KOPT-K1 (cell line): ENCODE data around the gene AQP12A.

ENCODE experiments used
- H3K27ac ChIP-seq: fragments of 200-600 bp; sonication (generic); 2 replicates; pipeline ENCODE4 v1.5.1; 2016; ENCODE audit warnings: antibody characterized with exemption, mild to moderate bottlenecking, low read depth, low read length; ENCODE audit not compliant: poor library complexity, severe bottlenecking
- H3K36me3 ChIP-seq: fragments of 200-600 bp; sonication (generic); 2 replicates; pipeline ENCODE4 v1.5.1; 2017; ENCODE audit warnings: antibody characterized with exemption, mild to moderate bottlenecking, low read length, moderate library complexity; ENCODE audit not compliant: insufficient read depth
- H3K9me3 ChIP-seq: fragments of 200-600 bp; sonication (generic); 2 replicates; pipeline ENCODE4 v1.5.1; 2017; ENCODE audit warnings: antibody characterized with exemption, low read length, mild to moderate bottlenecking; ENCODE audit not compliant: insufficient read depth, poor library complexity, severe bottlenecking

The AQP12A gene

DNA sequence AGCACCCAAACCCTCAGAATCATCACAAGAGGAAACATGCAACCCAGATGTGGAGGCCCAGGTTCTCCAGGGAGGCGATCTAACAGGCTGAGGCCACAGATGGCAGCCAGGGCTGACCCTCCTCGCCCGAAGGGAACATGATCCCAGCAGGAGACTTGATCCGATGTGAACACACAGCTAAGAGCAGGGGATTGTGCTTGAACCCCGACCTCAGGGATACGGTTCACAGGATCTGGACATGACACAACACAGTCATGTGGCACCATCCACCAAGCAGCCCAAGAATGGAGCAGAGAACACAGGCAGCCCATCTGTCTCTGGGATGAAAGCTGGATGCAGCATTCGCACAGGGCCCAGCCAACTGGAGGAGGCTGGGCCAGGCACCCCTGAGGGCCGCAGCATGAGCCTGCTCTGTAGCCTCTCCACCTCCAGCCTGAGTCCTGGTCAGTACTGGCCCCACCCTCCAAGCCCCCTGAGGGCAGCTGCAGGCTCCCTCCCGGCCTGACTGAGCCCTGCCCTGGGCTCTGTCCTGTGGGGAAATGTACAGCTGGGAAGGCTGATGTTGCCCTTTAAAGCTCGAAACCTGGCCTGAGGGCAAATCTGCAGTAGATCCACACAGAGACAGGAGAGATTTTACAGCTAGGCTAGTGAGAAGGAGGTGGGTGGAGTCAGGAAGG lies 39.0 kb downstream of the AQP12A start:
- no peaks in the 10 kb centered on the region for H3K36me3 ChIP-seq
- H3K27ac ChIP-seq, result no peak overlapping the region
- no peaks in the 10 kb centered on the region for H3K9me3 ChIP-seq

DNA sequence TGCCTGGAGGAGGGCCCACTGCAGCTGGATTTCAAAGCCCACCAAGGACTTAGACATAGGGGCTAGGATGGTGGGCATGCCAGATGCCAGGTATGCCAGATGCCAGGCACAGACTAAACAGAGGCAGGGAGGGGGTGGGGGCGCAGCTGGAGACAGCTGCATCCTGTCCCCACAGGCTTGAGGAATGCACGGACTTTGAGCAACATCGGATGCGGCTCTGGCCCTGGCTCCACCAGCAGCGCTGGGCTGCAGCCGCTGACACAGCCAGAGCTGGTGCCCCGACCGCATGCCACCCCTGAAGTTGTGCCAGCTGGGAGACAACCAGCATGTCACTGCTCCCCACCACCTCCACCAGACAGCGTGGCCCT lies 39.5 kb downstream of the AQP12A start:
- H3K9me3 ChIP-seq, result no peaks in the 10 kb centered on the region
- no peak overlapping the region for H3K27ac ChIP-seq
- H3K36me3 ChIP-seq, result no peaks in the 10 kb centered on the region

DNA sequence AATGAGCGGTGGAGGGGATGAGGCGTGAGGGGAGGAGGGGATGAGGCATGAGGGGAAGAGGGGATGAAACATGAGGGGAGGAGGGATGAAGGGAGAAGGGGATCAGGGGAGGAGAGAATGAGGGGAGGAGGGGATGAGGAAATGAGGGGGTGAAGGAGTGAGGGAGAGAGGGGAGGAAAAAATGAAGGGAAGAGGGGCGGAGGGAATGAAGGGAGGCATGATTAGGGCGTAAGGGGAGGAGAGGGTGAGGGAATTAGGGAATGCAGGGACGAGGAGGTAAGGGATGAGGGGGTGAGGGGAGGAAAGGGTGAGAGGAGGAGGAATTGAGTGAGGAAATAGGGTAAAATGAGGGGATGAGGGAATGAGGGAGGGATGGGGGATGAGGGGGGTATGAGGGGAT lies 40.5 kb downstream of the AQP12A start:
- Histone ChIP-seq H3K27ac (no peak overlapping the region), H3K9me3 (no peaks in the 10 kb centered on the region), H3K36me3 (no peaks in the 10 kb centered on the region)

DNA sequence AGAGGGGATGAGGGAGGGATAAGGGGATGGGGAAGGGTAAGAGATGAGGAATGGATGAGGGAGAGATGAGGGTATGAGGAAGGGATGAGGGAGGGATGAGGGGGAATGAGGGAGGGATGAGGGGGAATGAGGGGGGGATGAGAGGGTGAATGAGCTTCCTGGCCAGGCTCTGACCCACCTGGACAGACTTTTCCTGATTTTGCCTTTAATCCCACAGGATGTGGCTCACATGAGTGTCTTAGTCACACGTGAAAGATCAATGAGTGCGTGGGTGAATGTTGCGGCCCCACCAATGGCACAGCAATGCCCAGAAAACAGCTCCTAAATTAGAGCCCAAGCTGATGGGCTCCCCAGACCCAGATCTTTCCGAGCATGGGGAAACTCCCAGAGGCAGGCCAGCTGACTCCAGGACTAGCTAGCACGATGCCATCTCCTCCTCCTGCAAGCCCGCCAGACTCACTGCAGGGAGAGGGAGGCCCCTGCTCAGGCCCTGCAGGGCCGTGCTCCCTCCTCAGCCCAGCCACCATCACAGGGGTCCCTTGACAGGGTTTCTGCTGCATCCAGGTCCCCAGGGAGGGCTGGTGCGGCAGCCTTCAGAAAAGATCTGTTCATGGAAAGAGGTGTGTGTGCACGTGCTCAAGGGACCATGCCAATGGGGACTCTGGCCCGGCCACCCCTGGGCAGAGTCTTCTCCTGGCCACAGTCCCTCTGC lies 41.4 kb downstream of the AQP12A start:
- H3K9me3 ChIP-seq, result no peaks in the 10 kb centered on the region
- H3K36me3 ChIP-seq, result no peaks in the 10 kb centered on the region

DNA sequence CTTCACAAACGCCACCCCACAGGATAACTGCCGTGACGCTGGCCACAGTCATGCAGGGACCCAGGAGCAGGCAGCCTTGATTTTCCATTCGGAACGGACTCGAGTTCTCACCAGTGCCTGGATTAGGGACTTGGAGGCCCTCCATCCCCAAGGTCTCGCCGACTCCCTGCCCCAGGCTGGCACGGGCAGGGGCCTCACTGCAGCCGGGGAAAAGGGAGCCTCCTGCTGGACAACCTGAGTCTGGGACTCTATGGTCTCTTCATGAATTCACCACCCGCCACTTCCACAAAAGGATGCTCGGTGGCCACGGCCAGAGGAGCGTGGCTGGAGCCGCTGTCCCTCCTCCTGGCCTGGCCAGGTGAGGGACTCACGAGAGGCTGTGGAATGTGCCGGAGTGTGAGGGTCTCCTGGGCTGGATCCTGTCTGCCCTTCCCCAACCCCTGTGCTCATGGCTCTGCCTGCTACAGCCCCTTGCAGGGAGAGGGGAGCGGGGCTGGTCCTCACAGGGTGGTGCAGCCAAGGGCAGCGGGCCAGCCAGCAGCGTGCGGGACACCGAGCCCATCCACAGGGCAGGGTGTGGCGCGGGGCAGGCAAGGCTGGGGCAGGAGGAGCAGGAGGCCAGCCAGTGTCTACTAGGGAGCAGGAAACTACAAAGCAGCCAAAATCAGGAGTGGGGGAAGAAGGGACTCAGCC lies 42.3 kb downstream of the AQP12A start:
- no peak overlapping the region for H3K27ac ChIP-seq
- no peaks in the 10 kb centered on the region for H3K9me3 ChIP-seq
- H3K36me3 ChIP-seq, result no peaks in the 10 kb centered on the region

More for the DNA sequence above, 41.4 kb downstream of the AQP12A start:
- no peak overlapping the region for H3K27ac ChIP-seq

DNA sequence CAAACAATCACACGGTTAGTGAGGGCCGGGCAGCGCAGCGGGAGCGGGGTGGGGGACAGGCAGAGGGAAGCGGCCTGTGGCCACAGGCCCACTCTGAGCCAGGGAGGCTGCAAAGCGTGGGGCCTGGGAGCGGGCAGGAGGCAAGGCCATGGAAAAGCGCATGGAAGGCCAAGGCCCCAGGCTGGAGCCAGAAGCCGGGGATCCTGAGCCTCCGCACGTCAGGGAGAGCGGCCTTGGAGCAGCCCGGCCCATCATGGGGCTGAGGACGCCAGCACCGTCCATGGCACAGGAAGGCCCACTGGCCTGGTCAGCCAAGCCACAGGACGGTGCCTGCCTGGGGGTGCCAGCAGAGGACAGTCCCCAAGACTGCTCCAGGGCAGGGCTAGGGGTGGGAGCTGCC lies 43.1 kb downstream of the AQP12A start:
- H3K36me3 ChIP-seq, result no peaks in the 10 kb centered on the region
- no peaks in the 10 kb centered on the region for H3K9me3 ChIP-seq
- H3K27ac ChIP-seq, result no peak overlapping the region

DNA sequence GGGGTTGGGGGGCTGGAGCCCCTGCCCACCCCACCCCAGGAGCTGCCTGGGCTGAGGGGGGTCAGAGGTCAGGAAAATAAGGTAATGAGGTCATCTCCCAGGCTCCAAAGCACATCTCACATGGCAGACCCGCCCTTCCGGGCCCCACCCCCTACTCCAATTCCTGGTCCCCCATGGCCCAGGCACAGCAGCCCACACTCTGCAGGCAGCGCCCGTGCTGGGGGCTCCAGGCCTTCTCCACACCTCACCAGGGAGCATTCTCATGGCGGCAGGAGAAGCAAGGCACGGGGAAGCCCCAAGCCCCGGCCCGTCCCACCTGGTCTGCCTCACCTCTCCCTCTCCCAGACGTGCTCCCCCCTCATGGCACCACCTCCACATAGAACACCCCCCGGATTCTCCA lies 43.8 kb downstream of the AQP12A start:
- H3K9me3 ChIP-seq, result no peaks in the 10 kb centered on the region
- H3K27ac ChIP-seq, result no peak overlapping the region
- no peaks in the 10 kb centered on the region for H3K36me3 ChIP-seq

DNA sequence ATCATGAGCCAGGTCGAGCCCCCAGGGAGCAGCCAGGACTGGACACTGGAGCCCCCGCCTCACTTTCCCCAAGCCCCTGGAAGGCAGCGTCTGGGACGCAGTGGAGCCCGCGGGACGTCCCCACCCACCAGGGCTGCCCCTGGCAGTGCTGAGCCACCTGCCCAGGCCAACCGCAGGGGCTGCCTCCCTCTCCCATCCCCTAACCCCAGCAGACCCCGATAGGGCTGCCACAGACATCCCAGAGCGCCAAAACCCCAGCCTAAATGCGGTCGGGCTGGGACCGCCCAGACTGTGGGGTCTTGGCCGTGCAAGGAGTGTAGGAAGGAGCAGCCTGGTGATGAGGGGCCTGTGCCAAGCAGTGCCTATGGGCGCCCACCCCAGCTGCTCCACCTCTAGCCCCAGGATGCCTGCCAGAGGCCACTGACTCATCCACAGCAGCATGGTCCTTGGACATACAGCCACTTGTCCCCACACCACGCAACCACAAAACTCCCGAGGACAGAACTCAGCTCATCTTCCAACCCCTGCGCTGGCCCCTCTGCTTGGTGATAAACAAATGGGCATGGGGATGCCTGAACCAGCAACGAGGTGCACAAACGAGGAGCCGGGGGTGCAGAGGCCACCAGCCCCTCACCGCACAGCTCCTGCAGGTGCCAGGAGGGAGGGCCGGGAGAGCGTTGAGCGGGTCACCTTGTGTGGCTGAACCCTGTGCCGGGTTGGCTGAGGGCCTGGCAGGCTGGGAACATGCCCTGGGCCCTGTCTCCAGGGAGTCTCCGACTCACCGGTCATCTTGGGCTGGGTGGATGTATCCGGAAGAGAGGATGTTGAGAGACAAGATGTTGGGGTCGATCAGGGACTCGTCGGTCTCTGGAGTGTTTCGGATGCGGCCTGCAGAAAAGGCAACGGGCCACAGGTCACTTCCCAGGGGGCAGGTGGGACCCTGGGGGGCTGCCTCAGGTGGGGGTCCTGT lies 44.9 kb downstream of the AQP12A start:
- no peaks in the 10 kb centered on the region for H3K36me3 ChIP-seq
- no peak overlapping the region for H3K27ac ChIP-seq
- H3K9me3 ChIP-seq, result no peaks in the 10 kb centered on the region

DNA sequence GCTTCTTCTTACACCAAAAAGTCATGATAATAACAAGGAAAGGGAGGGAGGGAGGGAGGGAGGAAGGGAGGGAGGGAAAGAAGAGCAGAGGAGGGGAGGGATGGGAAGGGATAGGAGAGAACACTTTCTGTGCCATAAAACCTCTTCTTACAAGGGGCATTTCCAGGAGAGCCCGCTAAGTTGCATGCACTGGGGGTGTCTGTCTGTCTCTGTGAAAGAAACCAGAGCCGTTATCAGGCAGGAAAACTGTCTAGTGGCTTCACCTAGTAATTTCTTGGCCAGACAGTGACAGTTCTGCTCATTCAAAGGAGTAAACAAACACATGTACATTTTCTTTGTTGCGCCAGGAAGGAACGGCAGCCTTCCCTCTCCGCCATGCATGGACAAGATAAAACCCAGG lies 45.8 kb downstream of the AQP12A start:
- Histone ChIP-seq H3K9me3 (no peaks in the 10 kb centered on the region), H3K36me3 (no peaks in the 10 kb centered on the region)

DNA sequence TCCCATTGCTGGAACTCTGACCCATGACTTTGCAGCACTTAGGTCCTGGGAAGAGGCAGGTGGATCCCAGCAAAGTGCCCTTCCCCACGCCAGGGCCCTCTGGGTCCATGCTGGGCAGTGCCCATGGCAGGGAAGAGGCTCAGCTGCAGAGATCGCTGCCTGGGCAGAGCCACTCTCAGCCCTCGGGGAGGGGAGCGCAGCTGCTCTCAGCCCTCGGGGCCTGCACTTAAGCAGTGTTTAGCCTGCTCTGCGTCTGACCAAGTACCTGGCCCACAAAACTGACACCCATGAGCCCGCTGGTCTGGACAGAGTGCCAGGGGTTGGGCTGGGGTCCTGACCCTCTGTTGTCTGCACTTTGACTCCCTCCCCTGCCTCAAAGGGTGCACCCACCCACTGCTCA lies 46.3 kb downstream of the AQP12A start:
- no peaks in the 10 kb centered on the region for H3K9me3 ChIP-seq

More for the DNA sequence above, 45.8 kb downstream of the AQP12A start:
- H3K27ac ChIP-seq, result no peak overlapping the region

DNA sequence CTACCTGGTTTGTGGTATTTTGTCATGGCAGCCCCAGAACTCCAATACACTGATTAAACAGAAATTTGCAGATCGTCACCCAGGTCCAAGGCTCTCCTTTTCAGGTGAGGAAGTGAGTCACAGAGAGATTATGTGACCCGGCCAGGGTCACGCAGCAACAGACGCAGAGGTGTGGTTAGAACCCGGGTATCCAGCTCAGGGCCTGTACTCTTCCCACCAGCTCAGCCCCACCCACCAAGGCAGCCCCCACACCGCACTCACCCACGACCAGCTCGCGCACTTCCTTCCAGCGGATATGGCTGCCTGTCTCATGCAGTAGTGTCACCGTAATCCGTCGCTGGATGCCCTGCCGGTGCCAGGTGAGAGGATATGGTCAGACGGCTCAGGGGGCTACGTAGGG lies 48.1 kb downstream of the AQP12A start:
- Histone ChIP-seq H3K9me3 (no peaks in the 10 kb centered on the region), H3K36me3 (no peaks in the 10 kb centered on the region), H3K27ac (no peak overlapping the region)

More for the DNA sequence above, 46.3 kb downstream of the AQP12A start:
- no peak overlapping the region for H3K27ac ChIP-seq
- H3K36me3 ChIP-seq, result no peaks in the 10 kb centered on the region

DNA sequence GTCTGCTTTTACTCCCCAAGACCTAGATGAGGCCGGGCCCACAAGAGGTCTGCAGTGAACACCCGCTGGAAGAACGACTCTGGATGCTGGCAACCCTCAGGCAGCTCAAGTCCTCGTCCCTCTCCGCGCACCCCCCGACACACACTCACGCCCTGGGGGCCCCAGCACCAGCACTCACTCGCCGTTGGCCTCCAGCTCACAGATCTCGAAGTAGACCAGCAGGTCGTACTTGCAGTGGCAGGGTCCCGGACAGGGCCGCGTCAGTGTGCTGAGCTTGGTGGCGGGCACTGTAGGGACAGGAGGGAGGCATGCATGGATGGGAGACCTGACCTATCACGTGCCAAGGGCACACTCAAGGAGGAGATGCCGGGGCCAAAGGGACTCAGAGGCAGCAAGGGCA lies 49.4 kb downstream of the AQP12A start:
- no peak overlapping the region for H3K27ac ChIP-seq
- no peaks in the 10 kb centered on the region for H3K9me3 ChIP-seq
- no peaks in the 10 kb centered on the region for H3K36me3 ChIP-seq

DNA sequence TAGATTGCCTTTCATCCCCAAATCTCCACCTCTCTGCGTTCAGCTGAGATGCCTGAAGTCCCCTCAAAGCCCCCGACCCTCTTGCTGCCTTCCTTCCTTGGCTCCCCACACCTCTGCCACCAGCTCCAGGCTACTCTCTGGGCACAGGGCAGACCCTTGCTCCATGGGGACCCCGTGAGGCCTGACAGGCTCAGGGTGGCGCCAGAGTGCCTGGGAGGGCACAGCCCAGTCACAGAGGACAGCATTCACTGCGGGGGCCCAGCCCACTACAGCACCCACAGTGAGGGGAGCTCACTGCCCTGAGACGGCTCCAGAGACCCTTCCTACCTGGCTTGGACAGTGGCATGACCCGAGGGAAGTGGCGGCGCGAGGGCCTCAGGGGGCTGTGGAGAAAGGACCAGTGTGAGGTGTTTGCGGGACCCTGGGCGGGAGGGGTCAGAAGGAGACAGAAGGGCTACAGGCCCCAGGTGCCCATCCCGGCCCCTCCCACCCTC lies 51.0 kb downstream of the AQP12A start:
- no peak overlapping the region for H3K27ac ChIP-seq
- no peaks in the 10 kb centered on the region for H3K9me3 ChIP-seq
- H3K36me3 ChIP-seq, result no peaks in the 10 kb centered on the region

DNA sequence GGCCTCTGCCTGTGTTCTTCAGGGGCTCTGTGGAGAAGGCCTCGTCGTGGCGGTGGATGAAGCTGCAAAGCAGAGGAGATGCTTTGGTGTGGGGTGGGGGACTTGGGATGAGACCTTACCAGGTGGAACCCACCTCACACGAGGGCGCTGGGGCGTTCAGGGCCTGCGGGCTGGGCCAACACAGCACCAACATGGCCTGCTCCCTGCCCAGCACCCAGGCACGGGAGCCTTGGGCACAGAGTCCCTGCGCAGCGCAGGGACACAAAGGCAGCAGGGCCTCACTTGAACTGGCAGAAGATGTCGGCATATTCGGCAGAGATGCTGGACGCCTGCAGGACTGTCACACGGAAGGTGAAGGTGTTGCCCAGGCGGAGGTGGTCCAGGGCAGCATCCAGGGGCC lies 53.8 kb downstream of the AQP12A start:
- no peaks in the 10 kb centered on the region for H3K9me3 ChIP-seq
- H3K27ac ChIP-seq, result no peak overlapping the region
- no peaks in the 10 kb centered on the region for H3K36me3 ChIP-seq
